Endometrium (tissue), 2 donors: ENCODE results near the gene HIBADH.
"Not testable (repeated sequence)": the region's sequence is repeated elsewhere in the genome, so short reads cannot be mapped to it uniquely, and the experiment has no call there.

Experiments
- FAIRE-seq: peaks from 2 replicates; lab custom pipeline; 2012; peaks lifted over from hg19 to GRCh38; lab: Jason Lieb, UNC
- donor health status: control.
- donor health status: control.

HIBADH gene

GRCh38 chr7:27600247-27600646, 62.4 kb downstream of the HIBADH start:
- no peak for FAIRE-seq

DNA sequence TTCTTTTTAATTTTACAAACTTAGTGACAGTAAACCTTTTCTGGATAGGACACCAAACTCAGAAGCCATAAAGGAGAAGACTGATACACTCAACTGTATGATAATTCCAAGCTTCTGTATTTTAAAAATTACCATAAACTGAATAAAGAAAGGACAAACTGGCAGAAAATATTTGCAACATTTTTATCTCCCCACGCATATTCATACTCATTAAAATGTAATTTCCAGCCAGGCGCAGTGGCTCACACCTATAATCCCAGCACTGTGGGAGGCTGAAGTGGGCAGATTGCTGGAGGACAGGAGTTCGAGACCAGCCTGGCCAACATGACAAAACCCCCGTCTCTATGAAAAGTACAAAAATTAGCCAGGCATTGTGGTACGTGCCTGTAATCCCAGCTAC, 67.7 kb downstream of the HIBADH start:
- FAIRE-seq = no peak

DNA sequence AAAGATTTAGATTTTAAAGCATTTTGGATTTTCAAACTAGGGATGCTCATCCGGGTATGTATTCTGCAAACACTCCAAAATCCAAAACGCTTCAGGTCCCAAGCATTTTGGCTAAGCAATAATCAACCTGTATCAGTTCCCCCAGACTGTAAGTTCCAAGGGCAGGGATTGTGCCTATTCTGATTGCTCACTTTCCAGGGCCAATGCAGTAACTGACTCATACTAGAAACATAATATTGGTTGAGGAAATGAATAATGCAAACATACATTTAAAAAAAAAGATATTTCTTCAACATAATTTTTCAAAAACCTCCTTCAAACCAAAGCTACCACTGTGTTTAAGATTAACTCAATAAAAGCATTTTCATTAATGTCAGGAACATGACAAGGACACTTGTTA, 69.5 kb downstream of the HIBADH start:
- FAIRE-seq = no peak

DNA sequence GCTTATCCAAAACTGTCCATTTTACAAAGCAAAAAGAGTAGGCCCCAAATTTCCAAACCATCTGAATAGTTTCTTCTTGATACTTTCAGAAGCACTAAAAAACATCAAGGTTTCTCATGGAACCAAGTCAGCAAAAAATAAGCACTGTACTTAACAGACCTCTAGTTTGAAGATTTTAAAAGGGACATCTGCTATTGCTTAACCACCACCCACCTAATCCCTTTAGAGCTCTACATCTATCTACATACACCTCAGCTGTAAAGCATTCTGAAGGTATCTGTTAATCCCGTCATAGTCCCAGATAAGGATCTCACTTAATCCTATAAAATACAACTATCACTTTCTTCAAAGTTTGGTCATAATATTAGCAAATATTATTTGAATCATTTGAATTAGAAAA, 72.3 kb downstream of the HIBADH start:
- no peak for FAIRE-seq

- FAIRE-seq = no peak
Observed at GRCh38 chr7:27587429-27587828, 75.3 kb downstream of the HIBADH start.

- no peak for FAIRE-seq
Observed at GRCh38 chr7:27586825-27587224, 75.9 kb downstream of the HIBADH start.

GRCh38 chr7:27585781-27586447, 76.8 kb downstream of the HIBADH start:
- no peak for FAIRE-seq

DNA sequence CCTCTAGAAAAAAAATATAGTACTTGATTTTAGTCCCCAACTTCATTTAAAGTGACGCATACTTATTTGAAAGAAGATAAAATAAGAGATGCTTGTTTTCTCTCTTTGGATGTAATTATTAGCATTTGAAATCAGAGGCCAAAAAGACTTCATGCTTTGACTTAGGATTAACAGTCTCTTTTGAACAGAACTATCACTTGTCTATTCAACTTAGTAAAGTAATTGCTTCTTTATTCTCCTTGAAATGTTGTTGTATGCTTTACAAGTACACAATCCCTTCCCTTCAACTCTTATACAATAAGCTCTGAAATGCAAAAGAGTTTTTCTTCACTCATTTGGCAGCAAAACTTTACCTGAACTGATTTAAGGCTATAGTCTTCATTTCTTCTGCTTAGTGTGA, 80.8 kb downstream of the HIBADH start:
- no peak for FAIRE-seq

DNA sequence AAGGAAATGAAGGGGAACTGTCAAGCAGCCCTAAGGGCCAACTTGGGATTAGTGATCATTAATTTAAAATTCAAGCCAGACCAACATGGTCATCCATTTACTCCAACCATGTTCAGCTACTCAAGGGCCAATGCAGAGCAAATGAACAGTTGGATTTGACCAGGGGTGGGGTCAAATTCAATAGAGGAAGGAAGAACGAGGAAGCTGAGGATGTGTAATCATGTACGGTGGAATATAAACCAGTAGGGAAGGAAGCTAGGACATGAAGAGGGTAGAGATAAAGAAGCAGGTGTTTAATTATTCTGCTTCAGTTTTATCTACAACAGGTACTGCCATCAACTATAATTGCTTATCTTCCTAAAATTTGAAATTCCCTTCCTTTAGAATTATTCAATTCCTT, 81.6 kb downstream of the HIBADH start:
- no peak for FAIRE-seq

- FAIRE-seq = no peak
Observed at GRCh38 chr7:27579565-27579964, 83.1 kb downstream of the HIBADH start.

DNA sequence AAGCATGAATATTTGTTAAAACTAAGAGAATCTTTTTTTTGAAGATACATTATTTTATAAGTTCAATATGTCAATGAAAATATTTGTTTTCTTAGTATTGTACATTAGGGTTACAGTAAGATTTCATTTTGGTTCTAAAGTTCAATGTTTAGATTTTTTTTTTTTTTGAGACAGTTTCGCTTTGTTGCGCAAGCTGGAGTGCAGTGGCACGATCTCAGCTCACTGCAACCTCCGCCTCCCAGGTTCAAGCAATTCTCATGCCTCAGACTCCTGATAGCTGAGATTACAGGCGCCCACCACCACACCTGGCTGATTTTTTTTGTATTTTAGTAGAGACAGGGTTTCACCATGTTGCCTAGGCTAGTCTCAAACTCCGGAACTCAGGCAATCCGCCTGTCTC, 84.5 kb downstream of the HIBADH start:
- FAIRE-seq = not testable (repeated sequence)

- FAIRE-seq = peak; percentile 91
Observed at GRCh38 chr7:27576360-27576944, 86.2 kb downstream of the HIBADH start.

DNA sequence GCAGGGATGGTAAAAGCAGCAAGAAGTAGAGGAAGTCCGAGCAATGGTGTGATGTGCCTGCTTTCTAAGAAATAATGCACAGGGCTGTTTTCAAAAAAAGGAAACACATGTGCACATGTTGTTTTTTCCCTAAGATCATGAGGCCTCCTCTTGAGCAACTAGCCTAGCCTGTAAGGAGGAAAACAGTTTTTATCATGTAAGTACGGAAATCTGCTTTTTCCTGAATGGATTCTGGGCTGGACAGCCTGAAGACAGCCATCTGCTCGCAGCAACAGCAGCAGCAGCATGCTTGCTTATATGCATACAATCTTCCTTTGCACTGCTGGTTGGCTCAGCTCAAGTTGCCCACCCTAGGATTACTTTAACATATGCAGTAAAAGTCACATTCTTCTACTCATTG, 87.1 kb downstream of the HIBADH start:
- FAIRE-seq = no peak

- FAIRE-seq = no peak
Observed at GRCh38 chr7:27569106-27569505, 93.6 kb downstream of the HIBADH start.

GRCh38 chr7:27567266-27567665, 95.4 kb downstream of the HIBADH start:
- FAIRE-seq = no peak

DNA sequence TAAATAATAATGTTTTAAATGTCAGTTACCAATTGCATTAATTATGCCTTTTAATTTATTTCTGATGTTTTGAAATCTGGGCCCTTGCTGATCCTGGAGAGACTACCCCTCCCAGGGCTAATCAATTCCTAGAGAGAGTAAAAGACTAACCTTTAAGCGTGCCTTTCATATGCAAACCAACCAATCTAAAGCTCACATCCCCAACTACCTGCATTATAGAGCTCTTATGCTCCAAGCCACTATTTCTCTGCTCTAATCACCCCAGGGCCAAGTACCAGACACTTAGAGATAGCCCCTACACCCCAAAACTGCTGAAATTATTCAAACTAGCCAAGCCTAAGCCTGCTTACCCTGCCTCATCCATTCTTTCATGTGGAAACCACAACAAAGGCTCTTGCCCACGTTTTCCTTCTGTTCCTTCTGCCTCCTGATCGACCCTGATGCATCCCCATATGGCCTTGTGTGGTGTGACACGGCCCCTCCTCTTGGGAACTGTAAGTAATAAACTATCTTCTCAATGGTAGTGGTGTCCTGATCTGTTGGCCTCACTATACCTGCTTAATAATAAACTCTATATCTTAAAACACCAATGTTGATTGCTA, 97.7 kb downstream of the HIBADH start:
- FAIRE-seq = no peak

- no peak for FAIRE-seq
Observed at GRCh38 chr7:27560706-27561235, 101.9 kb downstream of the HIBADH start.

DNA sequence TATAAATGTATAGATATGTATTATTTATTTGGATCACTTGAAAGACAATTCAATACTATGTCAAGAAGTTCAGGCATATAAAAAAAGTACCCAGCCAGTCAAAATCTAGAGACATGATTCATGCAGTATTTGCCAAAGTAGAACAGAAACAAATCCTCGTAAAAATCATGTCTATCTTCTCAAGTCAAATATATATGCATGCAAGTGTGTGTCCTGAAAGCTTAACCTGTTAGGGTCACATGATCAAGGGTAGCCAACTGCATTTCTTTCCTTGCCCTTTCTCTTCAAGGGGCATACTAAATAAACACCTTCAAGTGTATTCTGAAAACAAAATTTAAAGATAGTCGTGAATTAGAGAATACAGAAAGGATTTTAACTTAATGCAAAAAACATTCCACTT, 107.0 kb downstream of the HIBADH start:
- FAIRE-seq = no peak

DNA sequence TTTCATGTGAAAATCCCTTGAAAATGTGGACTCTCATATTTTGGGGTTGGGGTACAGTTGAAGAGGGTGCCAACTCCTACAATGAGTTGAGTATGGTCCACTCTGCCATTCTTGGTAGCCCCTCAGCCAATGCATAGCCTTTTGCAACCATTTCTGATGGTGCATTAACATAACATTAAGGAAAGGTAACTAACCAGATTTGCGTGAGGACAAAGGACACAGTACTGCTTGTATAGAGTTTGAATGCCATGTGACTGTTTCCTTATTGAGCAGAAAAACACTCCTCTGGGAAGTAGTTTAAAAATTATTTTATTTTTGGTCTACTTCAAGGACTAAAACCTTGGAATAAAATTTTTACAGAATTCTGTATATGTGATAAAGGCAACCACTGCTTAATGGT, 107.9 kb downstream of the HIBADH start:
- FAIRE-seq = no peak

DNA sequence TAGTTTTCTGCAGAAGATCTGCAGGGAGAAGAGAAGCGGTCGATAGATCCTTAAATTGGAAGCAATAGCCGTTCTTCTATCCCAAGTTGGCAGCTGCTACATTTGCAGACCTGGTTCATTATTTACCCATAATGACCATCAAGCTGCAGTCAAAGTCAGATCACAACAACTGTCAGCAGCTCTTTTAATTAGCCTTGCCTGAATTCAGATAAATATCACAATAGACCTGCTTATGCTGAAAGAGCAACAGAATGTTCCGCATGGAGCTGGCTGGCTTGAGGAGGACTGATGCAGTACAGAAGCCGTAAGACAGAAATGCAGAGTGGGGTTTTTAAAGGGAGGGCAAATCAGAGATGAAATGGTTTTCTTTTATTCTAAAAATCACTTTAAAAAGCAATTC, 109.4 kb downstream of the HIBADH start:
- no peak for FAIRE-seq

GRCh38 chr7:27551803-27552400, 110.8 kb downstream of the HIBADH start:
- no peak for FAIRE-seq

DNA sequence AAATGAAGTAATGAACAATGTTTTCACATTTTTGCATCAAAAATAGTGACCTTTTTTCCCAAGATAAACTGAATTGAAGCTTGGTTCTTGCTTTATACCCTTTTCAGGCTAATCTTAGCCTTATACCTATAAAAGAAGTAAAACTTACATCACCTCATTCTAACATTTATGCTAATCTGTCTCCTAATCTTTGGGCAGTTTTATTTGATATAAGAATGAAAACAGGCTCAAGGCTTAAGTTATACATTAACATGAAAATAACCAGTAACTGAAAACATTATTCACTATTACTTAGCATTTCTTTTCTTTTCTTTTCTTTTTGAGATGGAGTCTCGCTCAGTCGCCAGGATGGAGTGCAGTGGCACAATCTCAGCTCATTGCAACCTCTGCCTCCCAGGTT, 113.1 kb downstream of the HIBADH start:
- FAIRE-seq = no peak

- FAIRE-seq = no peak
Observed at GRCh38 chr7:27548304-27548703, 114.4 kb downstream of the HIBADH start.
